Heart left ventricle (tissue), 16 donors: ENCODE data around the gene ENAM. TPM values are rescaled to one million over a fixed set of nuclear protein-coding genes. Genes with fewer than 3 reads are reported as not detected.

ENCODE experiments used
- ATAC-seq, 4 donors: fragments of 200-7000 bp; cut with Tn5 transposase; one replicate each; pipeline ENCODE4 v1.9.1; 2020 to 2022; ENCODE audit warnings: moderate library complexity in 4 of 4, mild to moderate bottlenecking in 3 of 4, moderate number of reproducible peaks in 1 of 4
- DNase-seq, 5 donors: peaks; one replicate each; pipeline ENCODE4 v3.0.0-alpha.2; 2020
- H3K27ac ChIP-seq, 12 donors: fragments of 200-600 bp; sonication (generic) in 4 of 12; one replicate each; pipeline versions ENCODE4 v1.5.0 to v1.8.0; 2016 to 2022; ENCODE audit warnings: mild to moderate bottlenecking in 2 of 12
- H3K27me3 ChIP-seq, 9 donors: fragments of 200-600 bp; sonication (generic) in 2 of 9; one replicate each; pipeline versions ENCODE4 v1.5.1 to v1.8.0; 2016 to 2022; ENCODE audit warnings: mild to moderate bottlenecking in 3 of 9
- H3K36me3 ChIP-seq, 9 donors: fragments of 200-600 bp; sonication (generic) in 2 of 9; one replicate each; pipeline versions ENCODE4 v1.5.0 to v1.8.0; 2018 to 2022; ENCODE audit warnings: mild to moderate bottlenecking in 2 of 9
- H3K4me1 ChIP-seq, 12 donors: fragments of 200-600 bp; sonication (generic) in 4 of 12; one replicate each; pipeline versions ENCODE4 v1.5.0 to v1.8.0; 2016 to 2022; ENCODE audit warnings: mild to moderate bottlenecking in 3 of 12
- H3K4me3 ChIP-seq, 12 donors: fragments of 200-600 bp; sonication (generic) in 4 of 12; one replicate each; pipeline versions ENCODE4 v1.5.0 to v1.8.0; 2017 to 2022; ENCODE audit warnings: mild to moderate bottlenecking in 9 of 12, moderate library complexity in 4 of 12
- H3K9me3 ChIP-seq, 12 donors: fragments of 200-600 bp; sonication (generic) in 4 of 12; one replicate each; pipeline versions ENCODE4 v1.5.0 to v1.8.0; 2016 to 2022; ENCODE audit warnings: mild to moderate bottlenecking in 1 of 12
- CTCF ChIP-seq, 12 donors: fragments of 200-600 bp; sonication (generic) in 4 of 12; IDR thresholded peaks; one replicate each; pipeline versions ENCODE4 v1.5.0 to v1.8.0; 2018 to 2022; ENCODE audit warnings: antibody characterized with exemption in 12 of 12, mild to moderate bottlenecking in 5 of 12
- POLR2A ChIP-seq, 2 donors: fragments of 450-650 bp; IDR thresholded peaks; one replicate each; pipeline ENCODE4 v1.6.1; 2017; ENCODE audit warnings: antibody characterized with exemption in 2 of 2, mild to moderate bottlenecking in 2 of 2, moderate library complexity in 2 of 2
- WGBS, 4 donors: extraction: QIAGEN DNeasy Blood & Tissue Kit in 2 of 4; methylation state at CpG; one replicate each; pipeline versions ENCODE4 v1.1.5 to v1.1.7; 2013 to 2018; 5-methylcytosine and 5-hydroxymethylcytosine counted together
- intact Hi-C, 10 donors: fragments of 100-400 bp; cut with DNase I; formaldehyde crosslinking; loops; one replicate each; pipeline versions ENCODE4 v1.11.1 to v1.14.2; 2022
- polyA plus RNA-seq, 2 donors: library from polyadenylated mRNA; stranded (reverse); fragments of 200-250 nt; gene quantifications; one replicate each; pipeline ENCODE4 v1.2.3, GENCODE V29; 2013
- total RNA-seq, 9 donors: library from RNA; depleted of rRNA in 2 of 9; stranded (reverse); fragments of >200 nt in 2 of 9; fragmentation: NEBNext Ultra II Directional in 3 of 9; extraction: Animal tissue kit (Norgen Biotek cat#: 25700) in 3 of 9; gene quantifications; one replicate each; pipeline versions ENCODE4 v1.1.0 to v1.2.4, GENCODE V29; 2016 to 2023
- donor health status: ischemic (EF 13 %, LVEDD 7.1; RV severe dilation, severe dysfunction).
- donor health status: healthy with polysubstance abuse.
- donor health status: DM: no; HTN: yes; CAD: no.
- donor health status: DM: no; HTN: no; CAD: no.
- donor health status: ischemic (EF 25% LVEDD 6.9; RV normal size, moderate dysfunction).
- donor health status: ischemic (EF 25% LVEDD 5.7; RV mildly dilated, moderate dysfunction).
- donor health status: healthy.
- donor health status: DM: yes; HTN: yes; CAD: no.
- donor health status: ischemic (EF 35%, LVEDD 5.7; RV mildly dilated, moderate dysfunction).
- donor health status: nonischemic (EF 11% LVEDD 7.7; RV severe dilation, severe dysfunction).
- donor health status: DM: yes; HTN: yes; CAD: no.
- donor health status: PGD.
- donor health status: ischemic (EF 29% LVEDD 5.4; RV normal size, mild dysfunction).
- donor health status: nonischemic (EF 23%, LVEDD 6.1; RV moderate dilation, normal function).

ENAM gene
- total and polyA plus RNA-seq, 11 donors: 0.98 to 16.0 (median 6.8) TPM

DNA sequence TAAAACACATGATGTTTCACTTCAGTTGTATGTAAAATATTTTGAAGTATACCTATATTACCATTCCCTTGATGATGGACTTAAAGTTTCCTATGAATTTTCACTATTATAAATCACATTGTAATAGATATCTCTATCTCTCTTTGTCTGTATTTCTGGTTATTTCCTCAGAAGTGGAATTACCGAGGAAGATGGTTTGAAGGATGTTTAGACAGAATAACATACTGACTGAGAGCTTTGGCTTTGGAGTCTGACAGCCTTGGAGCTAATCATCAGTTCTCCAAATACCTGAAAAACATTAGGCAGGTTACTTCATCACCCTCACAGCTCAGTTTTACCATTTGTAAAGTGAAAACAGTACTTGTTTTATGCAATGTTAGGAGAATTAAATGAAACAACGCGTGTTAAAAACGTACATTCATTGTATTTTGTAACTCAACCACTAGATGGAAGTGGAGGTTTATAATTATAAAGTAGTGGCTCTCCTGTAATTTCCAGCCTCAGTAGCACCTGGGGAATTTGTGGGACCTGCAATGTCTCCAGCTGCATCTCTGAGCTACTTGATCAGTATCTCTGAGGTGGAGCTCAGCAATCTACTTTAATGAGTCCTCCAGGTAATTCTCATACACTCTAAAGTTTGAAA is 23.4 kb downstream of the ENAM start:
- Histone ChIP-seq H3K27me3 (peaks cover 0 to 5% (median 0%) of the 10 kb centered on the region in 9 donors), H3K9me3 (no peaks in the 10 kb centered on the region), H3K36me3 (no peaks in the 10 kb centered on the region), H3K4me3 (no peak overlapping the region), H3K4me1 (peaks cover 0 to 6% (median 0%) of the 10 kb centered on the region in 12 donors), H3K27ac (no peak overlapping the region)
- no peak for DNase-seq
- intact Hi-C loops: loop anchor here in 9 of 10 donors (2.0 to 10.0 kb wide), 7 partner anchors 353 to 1063 kb away; no protein-coding TSS in a partner anchor
- TF ChIP-seq CTCF (IDR thresholded peaks at IDR 0.05) (peak; percentile 37 to 65 (median 56)), POLR2A (IDR thresholded peaks at IDR 0.05) (no peak)
- ATAC-seq: peak in 3 of 4 donors; percentile 26 to 60 (median 34)
- 7 to 16% (median 10%) methylated on average over 4 of the region's 4 CpGs for WGBS, 4 donors

- TF ChIP-seq POLR2A (IDR thresholded peaks at IDR 0.05) (no peak), CTCF (IDR thresholded peaks at IDR 0.05) (no peak)
- H3K27me3 ChIP-seq: peaks cover 0 to 4% (median 0%) of the 10 kb centered on the region in 9 donors
- peaks cover 0 to 6% (median 0%) of the 10 kb centered on the region in 12 donors for H3K4me1 ChIP-seq
- H3K36me3 ChIP-seq: no peaks in the 10 kb centered on the region
- DNase-seq: no peak
- no peak overlapping the region for H3K4me3 ChIP-seq
- H3K9me3 ChIP-seq: no peaks in the 10 kb centered on the region
- intact Hi-C loops: loop anchor here in 8 of 10 donors (5.0 to 10.0 kb wide), 6 partner anchors 350 to 1060 kb away; no protein-coding TSS in a partner anchor
- 48 to 73% (median 58%) methylated on average over 5 of the region's 5 CpGs for WGBS, 4 donors
- ATAC-seq: no peak
- no peak overlapping the region for H3K27ac ChIP-seq
These were observed 26.1 kb downstream of the ENAM start for GRCh38 chr4:70654605-70655011.

DNA sequence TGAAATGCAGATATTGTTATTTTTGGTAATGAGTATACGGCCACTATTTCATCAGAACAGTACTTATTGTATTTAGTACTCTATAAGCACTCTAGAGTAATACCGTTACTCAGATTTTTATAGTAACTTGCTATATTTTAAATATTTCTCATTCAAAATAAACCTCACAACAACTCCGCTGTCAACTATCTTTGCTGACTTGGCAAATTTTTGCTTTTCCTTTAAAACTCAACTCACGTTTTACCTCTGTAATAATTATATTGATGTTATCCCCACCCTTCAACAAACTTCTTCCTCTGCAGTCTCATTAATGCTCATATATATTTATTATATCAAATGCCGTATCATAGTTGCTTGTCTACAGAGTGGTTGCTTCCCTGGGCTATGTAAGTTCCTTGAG is 28.8 kb downstream of the ENAM start:
- 80 to 85% (median 83%) methylated on average over 5 of the region's 5 CpGs for WGBS, 4 donors
- Histone ChIP-seq H3K27me3 (peaks cover 0 to 4% (median 0%) of the 10 kb centered on the region in 9 donors), H3K4me1 (no peaks in the 10 kb centered on the region), H3K9me3 (no peaks in the 10 kb centered on the region), H3K27ac (no peak overlapping the region), H3K36me3 (no peaks in the 10 kb centered on the region), H3K4me3 (no peak overlapping the region)
- DNase-seq: no peak
- no peak for ATAC-seq
- TF ChIP-seq POLR2A (IDR thresholded peaks at IDR 0.05) (no peak), CTCF (IDR thresholded peaks at IDR 0.05) (no peak)
- intact Hi-C loops: loop anchor here in 6 of 10 donors (10.0 kb wide), 4 partner anchors 347 to 1057 kb away; no protein-coding TSS in a partner anchor

DNA sequence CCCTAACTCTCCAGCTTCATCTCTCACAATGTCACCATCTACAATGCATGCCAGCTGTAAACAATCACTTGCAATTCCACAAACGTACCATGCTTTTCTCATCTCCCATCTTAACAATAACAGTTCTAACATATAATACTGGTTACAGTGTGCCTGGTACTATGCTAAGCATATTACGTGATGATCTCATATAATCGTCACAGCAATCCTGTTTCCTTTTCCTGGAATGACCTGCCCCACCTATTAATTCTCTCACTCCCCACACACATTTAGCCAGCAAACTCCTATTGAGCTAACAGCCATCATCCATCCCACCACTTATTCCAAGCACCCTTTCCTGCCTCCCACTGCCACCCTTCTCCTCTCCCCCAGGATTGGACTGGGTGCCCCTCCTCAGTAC is 29.9 kb downstream of the ENAM start:
- DNase-seq (no peak), ATAC-seq (no peak)
- Histone ChIP-seq H3K27ac (no peak overlapping the region), H3K36me3 (no peaks in the 10 kb centered on the region), H3K9me3 (no peaks in the 10 kb centered on the region), H3K27me3 (peaks cover 0 to 4% (median 0%) of the 10 kb centered on the region in 9 donors), H3K4me1 (no peaks in the 10 kb centered on the region), H3K4me3 (no peak overlapping the region)
- intact Hi-C loops: loop anchor here in 6 of 10 donors (10.0 kb wide), 4 partner anchors 346 to 1056 kb away; no protein-coding TSS in a partner anchor
- WGBS, 4 donors: 37 to 55% (median 43%) methylated on average over 3 of the region's 3 CpGs
- TF ChIP-seq CTCF (IDR thresholded peaks at IDR 0.05): no peak
- no peak for TF ChIP-seq POLR2A (IDR thresholded peaks at IDR 0.05)
